Neural progenitor cell (in vitro differentiated cells): ENCODE results near the gene CAPN2.

Experiments
- CTCF ChIP-seq: fragments of 200-600 bp; sonication (generic); IDR thresholded peaks from 2 replicates; pipeline ENCODE4 v1.5.1; 2017; ENCODE audit warnings: antibody characterized with exemption, mild to moderate bottlenecking
- EZH2 ChIP-seq: fragments of 200-600 bp; sonication (generic); IDR thresholded peaks from 2 replicates; pipeline ENCODE4 v1.6.1; 2017; ENCODE audit warnings: antibody characterized with exemption, mild to moderate bottlenecking, moderate library complexity
- EZH2phosphoT487 ChIP-seq: fragments of 200-600 bp; sonication (generic); IDR thresholded peaks from 2 replicates; pipeline ENCODE4 v1.6.1; 2017; ENCODE audit warnings: antibody characterized with exemption

- TF ChIP-seq CTCF (no peak), EZH2 (no peak), EZH2phosphoT487 (no peak)
These were observed 4.9 kb upstream of the CAPN2 start for GRCh38 chr1:223707256-223708000.
